Ovary (tissue), 9 donors: Measurements from ENCODE around the gene YTHDC2. TPM values are rescaled to one million over a fixed set of nuclear protein-coding genes. Genes with fewer than 3 reads are reported as not detected.
"Not testable (repeated sequence)": the region's sequence is repeated elsewhere in the genome, so short reads cannot be mapped to it uniquely, and the experiment has no call there.

Experiments
- DNase-seq, 5 donors: peaks; one replicate each; pipeline ENCODE4 v3.0.0-alpha.2; 2019 to 2020
- H3K27ac ChIP-seq, 2 donors: fragments of 200-600 bp; one replicate each; pipeline versions ENCODE4 v1.5.1 to v1.8.0; 2019 to 2022
- H3K27me3 ChIP-seq: fragments of 200-600 bp; one replicate; pipeline ENCODE4 v1.8.0; 2022
- H3K36me3 ChIP-seq: fragments of 200-600 bp; sonication (generic); one replicate; pipeline ENCODE4 v1.5.1; 2019
- H3K4me1 ChIP-seq: one replicate; pipeline ENCODE4 v1.8.1; 2013; ENCODE audit warnings: mild to moderate bottlenecking, moderate library complexity; ENCODE audit not compliant: insufficient read depth
- H3K4me3 ChIP-seq: fragments of 200-600 bp; sonication (generic); one replicate; pipeline ENCODE4 v1.5.1; 2017
- H3K9me3 ChIP-seq, 2 donors: fragments of 200-600 bp in 1 of 2; sonication (generic) in 1 of 2; one replicate each; pipeline versions ENCODE4 v1.5.1 to v1.8.1; 2013 to 2019; ENCODE audit warnings: mild to moderate bottlenecking in 1 of 2, moderate library complexity in 1 of 2
- CTCF ChIP-seq, 3 donors: fragments of 450-650 bp in 2 of 3; fragments of 200-600 bp in 1 of 3; IDR thresholded peaks; one replicate each; pipeline versions ENCODE4 v1.5.1 to v1.8.0; 2016 to 2022; ENCODE audit warnings: antibody characterized with exemption in 3 of 3, mild to moderate bottlenecking in 1 of 3
- EP300 ChIP-seq: sonication (generic); formaldehyde crosslinking; IDR thresholded peaks from one replicate; pipeline ENCODE4 v1.6.1; 2017; ENCODE audit warnings: antibody characterized with exemption
- POLR2A ChIP-seq: fragments of 450-650 bp; IDR thresholded peaks from one replicate; pipeline ENCODE4 v1.6.1; 2017; ENCODE audit warnings: antibody characterized with exemption, mild to moderate bottlenecking, moderate library complexity
- WGBS, 3 donors: extraction: QIAGEN DNeasy Blood & Tissue Kit in 1 of 3; methylation state at CpG; one replicate each; pipeline versions ENCODE4 v1.1.5 to v1.1.7; 2013 to 2017; 5-methylcytosine and 5-hydroxymethylcytosine counted together
- intact Hi-C, 4 donors: fragments of 100-400 bp; cut with DNase I; formaldehyde crosslinking; loops; one replicate each; pipeline versions ENCODE4 v1.11.0 to v1.15.1; 2022 to 2023
- polyA plus RNA-seq, 2 donors: library from polyadenylated mRNA; stranded (reverse); fragments of 200-250 nt in 1 of 2; fragments of 350-450 nt in 1 of 2; fragmentation: Illumina TruSeq in 1 of 2; extraction: RNeasy Lipid Tissue Mini Kit (QIAGEN cat#74804) in 1 of 2; gene quantifications; one replicate each; pipeline ENCODE4 v1.2.3, GENCODE V29; 2013 to 2014
- total RNA-seq, 7 donors: library from RNA; depleted of rRNA in 2 of 7; stranded (reverse); fragments of >200 nt in 2 of 7; fragmentation: NEBNext Ultra II Directional in 3 of 7; extraction: Animal tissue kit (Norgen Biotek cat#: 25700) in 3 of 7; gene quantifications; one replicate each; pipeline versions ENCODE4 v1.1.0 to v1.2.4, GENCODE V29; 2016 to 2023
- donor health status: DM: no; HTN: no; CAD: no; lungs with moderate emphysema.
- donor health status: DM: no; HTN: no; CAD: no.
- donor health status: Bipolar disorder and iron deficiency.
- donor health status: DM: yes; HTN: yes; CAD: no.
- donor health status: DM: no; HTN: no; CAD: no.
- donor health status: DM: yes; HTN: yes; CAD: no.

Gene YTHDC2
- total and polyA plus RNA-seq, 9 donors, result 9.1 to 36.2 (median 23.7) TPM

DNA sequence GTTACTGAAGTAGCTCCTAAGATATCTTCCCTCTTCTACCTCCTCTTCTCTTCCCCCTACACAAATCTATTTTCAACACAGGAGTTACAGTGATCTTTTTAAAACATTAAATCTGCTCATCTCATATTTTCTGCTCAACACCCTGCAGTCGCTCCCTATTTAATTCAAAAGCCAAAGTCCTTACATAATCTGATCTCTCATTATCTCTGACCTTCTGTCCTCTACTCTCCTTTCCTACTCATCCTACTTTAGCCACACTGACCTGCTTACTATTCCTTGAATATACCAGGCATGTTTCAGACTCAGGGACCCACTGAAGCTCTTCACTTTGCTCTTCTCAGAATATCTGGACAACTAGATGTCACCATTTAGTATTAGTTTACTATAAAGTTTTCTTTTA lies 87.9 kb downstream of the YTHDC2 start:
- Histone ChIP-seq H3K9me3 (no peaks in the 10 kb centered on the region), H3K36me3 (no peaks in the 10 kb centered on the region), H3K27me3 (no peaks in the 10 kb centered on the region), H3K4me3 (no peak overlapping the region), H3K27ac (no peak overlapping the region), H3K4me1 (no peaks in the 10 kb centered on the region)
- TF ChIP-seq EP300, result no peak
- no peak for TF ChIP-seq POLR2A
- no peak for TF ChIP-seq CTCF (IDR thresholded peaks at IDR 0.05)
- 70 to 76% (median 71%) methylated on average over 1 of the region's 1 CpG for WGBS, 3 donors
- intact Hi-C loops, result no loop called here
- DNase-seq, result no peak

DNA sequence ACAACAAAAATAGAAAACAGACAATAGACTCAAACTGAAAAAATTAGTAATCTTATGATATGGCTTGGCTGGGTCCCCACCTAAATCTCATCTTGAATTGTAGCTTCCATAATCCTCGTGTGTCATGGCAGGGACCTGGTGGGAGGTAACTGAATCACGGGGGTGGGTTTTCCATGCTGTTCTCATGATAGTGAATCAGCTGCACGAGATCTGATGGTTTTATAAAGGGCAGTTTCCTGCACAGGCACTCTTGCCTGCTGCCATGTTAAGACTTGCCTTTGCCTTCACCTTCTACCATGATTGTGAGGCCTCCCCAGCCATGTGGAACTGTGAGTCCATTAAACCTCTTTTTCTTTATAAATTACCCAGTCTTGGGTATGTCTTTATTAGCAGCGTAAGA lies 89.8 kb downstream of the YTHDC2 start:
- H3K4me3 ChIP-seq, H3K27ac ChIP-seq, DNase-seq, H3K9me3 ChIP-seq, H3K27me3 ChIP-seq, H3K36me3 ChIP-seq, H3K4me1 ChIP-seq, intact Hi-C loops: not testable (repeated sequence)
- 67 to 84% (median 71%) methylated on average over 4 of the region's 4 CpGs for WGBS, 3 donors

GRCh38 chr5:113606298-113607134 lies 93.0 kb downstream of the YTHDC2 start:
- Histone ChIP-seq H3K4me3 (no peak overlapping the region), H3K4me1 (no peaks in the 10 kb centered on the region), H3K36me3 (no peaks in the 10 kb centered on the region), H3K9me3 (no peaks in the 10 kb centered on the region), H3K27me3 (no peaks in the 10 kb centered on the region), H3K27ac (no peak overlapping the region)
- peak; percentile 29 to 55 (median 50) for DNase-seq
- intact Hi-C loops, result no loop called here
- WGBS, 3 donors, result 31 to 38% (median 36%) methylated on average over 13 of the region's 13 CpGs
- TF ChIP-seq CTCF (IDR thresholded peaks at IDR 0.05), result peak; percentile 48 to 75 (median 67)
- no peak for TF ChIP-seq EP300
- no peak for TF ChIP-seq POLR2A

DNA sequence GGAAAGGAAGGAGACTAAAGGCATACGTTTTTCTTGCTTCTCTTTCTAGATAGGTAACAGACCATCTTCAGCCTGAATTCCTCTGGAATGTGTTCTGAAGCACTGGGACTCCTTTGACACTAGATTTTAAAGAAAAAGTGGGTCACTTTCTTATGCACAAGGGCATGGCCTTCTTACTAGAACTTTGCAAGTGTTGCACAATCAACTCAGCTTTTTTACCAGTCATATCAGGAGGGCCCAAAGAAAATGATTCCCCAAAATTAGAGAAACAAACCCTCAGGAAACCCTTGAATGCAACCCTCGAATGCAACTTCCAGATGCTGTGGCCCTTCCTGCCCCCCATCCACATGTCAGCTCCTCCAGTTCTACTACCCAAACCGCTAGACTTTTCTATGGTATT lies 93.9 kb downstream of the YTHDC2 start:
- Histone ChIP-seq H3K9me3 (no peaks in the 10 kb centered on the region), H3K36me3 (no peaks in the 10 kb centered on the region), H3K27me3 (no peaks in the 10 kb centered on the region), H3K27ac (no peak overlapping the region), H3K4me1 (no peaks in the 10 kb centered on the region), H3K4me3 (no peak overlapping the region)
- TF ChIP-seq EP300, result no peak
- no peak for TF ChIP-seq CTCF (IDR thresholded peaks at IDR 0.05)
- TF ChIP-seq POLR2A, result no peak
- 74 to 78% (median 78%) methylated on average over 3 of the region's 3 CpGs for whole genome bisulfite sequencing, 3 donors
- intact Hi-C loops, result no loop called here
- DNase-seq, result no peak

DNA sequence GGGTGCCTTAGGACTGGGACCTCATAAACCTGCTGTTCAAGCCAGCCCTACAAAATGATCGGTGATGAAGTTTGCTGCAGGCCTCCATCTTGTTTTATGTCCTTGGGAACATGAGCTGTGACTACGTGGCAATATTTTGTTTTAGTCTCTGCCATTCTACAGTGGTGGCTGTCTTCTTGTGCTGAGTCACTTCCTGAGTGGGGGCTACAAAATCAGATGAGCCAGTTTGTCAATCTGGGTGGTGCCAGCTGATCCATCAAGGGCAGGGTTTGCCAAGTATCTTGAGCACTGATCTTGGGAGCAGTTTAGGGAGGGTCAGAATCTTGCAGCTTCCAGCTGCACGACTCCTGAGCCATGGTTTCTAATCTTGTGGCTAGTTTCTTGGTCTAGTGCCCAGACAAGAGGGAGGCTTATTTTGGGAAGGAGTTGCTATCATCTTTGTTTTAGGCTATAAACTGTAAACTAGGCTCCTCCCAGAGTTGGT lies 94.7 kb downstream of the YTHDC2 start:
- no peaks in the 10 kb centered on the region for H3K36me3 ChIP-seq
- no peaks in the 10 kb centered on the region for H3K4me1 ChIP-seq
- intact Hi-C loops, result no loop called here
- H3K4me3 ChIP-seq, result no peak overlapping the region
- no peaks in the 10 kb centered on the region for H3K27me3 ChIP-seq
- H3K9me3 ChIP-seq, result no peaks in the 10 kb centered on the region
- 33 to 47% (median 44%) methylated on average over 3 of the region's 3 CpGs for WGBS, 3 donors
- DNase-seq, result no peak
- no peak overlapping the region for H3K27ac ChIP-seq
- TF ChIP-seq EP300, result no peak
- TF ChIP-seq POLR2A, result no peak
- TF ChIP-seq CTCF (IDR thresholded peaks at IDR 0.05), result no peak
